ENCODE measurements around the gene PPM1A.

The PPM1A gene

GRCh38 chr14:60254176-60254575 is 5.2 kb downstream of the PPM1A start:
- intact Hi-C loops (cut with DNase I) = loop anchor here (5.0 to 10.0 kb wide), 2 partner anchors 69 to 162 kb away; partner anchors contain the start of gene PCNX4
- DNase-seq = no peak

GRCh38 chr14:60257865-60258264 is 8.8 kb downstream of the PPM1A start:
- DNase-seq = no peak
- intact Hi-C loops (cut with DNase I) = loop anchor here (10.0 kb wide), 1 partner anchor 73 kb away; no protein-coding TSS in a partner anchor

GRCh38 chr14:60265163-60265562 is 16.1 kb downstream of the PPM1A start:
- intact Hi-C loops (cut with DNase I) = no loop called here
- DNase-seq = no peak

GRCh38 chr14:60266021-60266937 is 17.3 kb downstream of the PPM1A start:
- intact Hi-C loops (cut with DNase I) = no loop called here

GRCh38 chr14:60272177-60272576 is 23.2 kb downstream of the PPM1A start:
- intact Hi-C loops (cut with DNase I) = no loop called here
- no peak for DNase-seq

More at GRCh38 chr14:60266021-60266937, 17.3 kb downstream of the PPM1A start:
- no peak for DNase-seq

GRCh38 chr14:60273956-60274355 is 24.9 kb downstream of the PPM1A start:
- intact Hi-C loops (cut with DNase I) = no loop called here
- no peak for DNase-seq

- intact Hi-C loops (cut with DNase I) = no loop called here
- DNase-seq = no peak
Observed at GRCh38 chr14:60274448-60274847, 25.4 kb downstream of the PPM1A start.

- DNase-seq = no peak
- intact Hi-C loops (cut with DNase I) = no loop called here
Observed at GRCh38 chr14:60275932-60276331, 26.9 kb downstream of the PPM1A start.

- DNase-seq = no peak
- intact Hi-C loops (cut with DNase I) = no loop called here
Observed at GRCh38 chr14:60276347-60276746, 27.3 kb downstream of the PPM1A start.

- DNase-seq = no peak
- intact Hi-C loops (cut with DNase I) = no loop called here
Observed at GRCh38 chr14:60277605-60278190, 28.7 kb downstream of the PPM1A start.

- intact Hi-C loops (cut with DNase I) = no loop called here
- DNase-seq = no peak
Observed at GRCh38 chr14:60278350-60278749, 29.3 kb downstream of the PPM1A start.

GRCh38 chr14:60287452-60287851 is 38.4 kb downstream of the PPM1A start:
- DNase-seq = no peak
- intact Hi-C loops (cut with DNase I) = no loop called here

GRCh38 chr14:60288279-60288678 is 39.3 kb downstream of the PPM1A start:
- no peak for DNase-seq
- intact Hi-C loops (cut with DNase I) = no loop called here

GRCh38 chr14:60294411-60295069 is 45.5 kb downstream of the PPM1A start:
- DNase-seq = no peak
- intact Hi-C loops (cut with DNase I) = no loop called here

GRCh38 chr14:60300019-60300418 is 51.0 kb downstream of the PPM1A start:
- intact Hi-C loops (cut with DNase I) = no loop called here

GRCh38 chr14:60301685-60302084 is 52.7 kb downstream of the PPM1A start:
- no peak for DNase-seq
- intact Hi-C loops (cut with DNase I) = no loop called here

More at GRCh38 chr14:60300019-60300418, 51.0 kb downstream of the PPM1A start:
- no peak for DNase-seq

- intact Hi-C loops (cut with DNase I) = no loop called here
Observed at GRCh38 chr14:60302663-60303062, 53.6 kb downstream of the PPM1A start.

GRCh38 chr14:60303745-60304144 is 54.7 kb downstream of the PPM1A start:
- peak in 1 of 10 donors; percentile 53 for DNase-seq
- intact Hi-C loops (cut with DNase I) = no loop called here

More at GRCh38 chr14:60302663-60303062, 53.6 kb downstream of the PPM1A start:
- DNase-seq = no peak

- peak in 2 of 10 donors; percentile 9 to 50 for DNase-seq
- intact Hi-C loops (cut with DNase I) = no loop called here
Observed at GRCh38 chr14:60304509-60304908, 55.5 kb downstream of the PPM1A start.

- DNase-seq = no peak
- intact Hi-C loops (cut with DNase I) = no loop called here
Observed at GRCh38 chr14:60309867-60310552, 61.0 kb downstream of the PPM1A start.

GRCh38 chr14:60311417-60311816 is 62.4 kb downstream of the PPM1A start:
- no peak for DNase-seq
- intact Hi-C loops (cut with DNase I) = no loop called here

All from posterior cingulate gyrus (tissue), 11 donors.